NK-92 (cell line): ENCODE data around the gene RHOF.

Source experiments
- DNase-seq: peaks from one replicate; lab custom pipeline; 2025; ENCODE audit not compliant: unreplicated experiment; lab: John Stamatoyannopoulos, UW

Gene RHOF

GRCh38 chr12:121793440-121793837 is at the start of gene RHOF:
TSS of gene RHOF (minus strand) at chr12:121793688. CDS start at chr12:121793633, 55 bp downstream.
- DNase-seq = no peak

GRCh38 chr12:121839993-121840761 is 46.7 kb upstream of the RHOF start:
- no peak for DNase-seq

GRCh38 chr12:121839106-121839992 is 45.9 kb upstream of the RHOF start:
- peak; percentile 92 for DNase-seq

- DNase-seq = no peak
Measured at GRCh38 chr12:121838126-121838525, 44.6 kb upstream of the RHOF start.

GRCh38 chr12:121837680-121838079 is 44.2 kb upstream of the RHOF start:
- no peak for DNase-seq

- no peak for DNase-seq
Measured at GRCh38 chr12:121831571-121832245, 38.2 kb upstream of the RHOF start.

GRCh38 chr12:121830588-121831265 is 37.2 kb upstream of the RHOF start:
- DNase-seq = no peak

- DNase-seq = no peak
Measured at GRCh38 chr12:121830134-121830533, 36.6 kb upstream of the RHOF start.

- DNase-seq = no peak
Measured at GRCh38 chr12:121829250-121829918, 35.9 kb upstream of the RHOF start.

- DNase-seq = no peak
Measured at GRCh38 chr12:121828826-121829225, 35.3 kb upstream of the RHOF start.

- no peak for DNase-seq
Measured at GRCh38 chr12:121828306-121828705, 34.8 kb upstream of the RHOF start.

- DNase-seq = no peak
Measured at GRCh38 chr12:121827351-121828099, 34.0 kb upstream of the RHOF start.

GRCh38 chr12:121826318-121827150 is 33.0 kb upstream of the RHOF start:
- DNase-seq = no peak

- no peak for DNase-seq
Measured at GRCh38 chr12:121825041-121825523, 31.6 kb upstream of the RHOF start.

GRCh38 chr12:121823727-121824115 is 30.2 kb upstream of the RHOF start:
- DNase-seq = no peak

GRCh38 chr12:121823101-121823726 is 29.7 kb upstream of the RHOF start:
- no peak for DNase-seq

- no peak for DNase-seq
Measured at GRCh38 chr12:121822393-121823100, 29.1 kb upstream of the RHOF start.

GRCh38 chr12:121820056-121820455 is 26.6 kb upstream of the RHOF start:
- no peak for DNase-seq
